Sigmoid colon (tissue), 7 donors: Measurements from ENCODE around the gene FPR1. TPM values are rescaled to one million over a fixed set of nuclear protein-coding genes. Genes with fewer than 3 reads are reported as not detected.
A peak's percentile ranks its signal among the peaks of the same experiment; 100 is the strongest.

Experiments
- DNase-seq: peaks from one replicate; pipeline ENCODE4 v3.0.0-alpha.2; 2019
- H3K27ac ChIP-seq, 4 donors: fragments of 200-600 bp; sonication (generic); one replicate each; pipeline ENCODE4 v1.5.1; 2016 to 2019; ENCODE audit warnings: mild to moderate bottlenecking in 1 of 4
- H3K27me3 ChIP-seq, 3 donors: fragments of 200-600 bp; sonication (generic); one replicate each; pipeline ENCODE4 v1.5.1; 2019; ENCODE audit warnings: mild to moderate bottlenecking in 1 of 3
- H3K36me3 ChIP-seq, 4 donors: fragments of 200-600 bp; sonication (generic); one replicate each; pipeline ENCODE4 v1.5.1; 2016 to 2019
- H3K4me1 ChIP-seq, 4 donors: fragments of 200-600 bp; sonication (generic); one replicate each; pipeline ENCODE4 v1.5.1; 2017 to 2019
- H3K4me3 ChIP-seq, 4 donors: fragments of 200-600 bp; sonication (generic); one replicate each; pipeline ENCODE4 v1.5.1; 2017 to 2019; ENCODE audit warnings: mild to moderate bottlenecking in 2 of 4, moderate library complexity in 1 of 4
- H3K9me3 ChIP-seq, 4 donors: fragments of 200-600 bp in 3 of 4; sonication (generic) in 3 of 4; one replicate each; pipeline versions ENCODE4 v1.5.1 to v1.6.1; 2013 to 2019
- EP300 ChIP-seq, 4 donors: sonication (generic); formaldehyde crosslinking; IDR thresholded peaks; one replicate each; pipeline ENCODE4 v1.6.1; 2017; ENCODE audit warnings: antibody characterized with exemption in 4 of 4
- POLR2A ChIP-seq, 2 donors: fragments of 450-650 bp; IDR thresholded peaks; one replicate each; pipeline ENCODE4 v1.6.1; 2016; ENCODE audit warnings: antibody characterized with exemption in 2 of 2, mild to moderate bottlenecking in 2 of 2, moderate library complexity in 2 of 2
- POLR2AphosphoS5 ChIP-seq, 4 donors: sonication (generic); formaldehyde crosslinking; IDR thresholded peaks; one replicate each; pipeline ENCODE4 v1.6.1; 2017; ENCODE audit warnings: antibody characterized with exemption in 4 of 4
- WGBS, 2 donors: extraction: QIAGEN DNeasy Blood & Tissue Kit; methylation state at CpG; one replicate each; pipeline ENCODE4 v1.1.7; 2013; 5-methylcytosine and 5-hydroxymethylcytosine counted together
- intact Hi-C: fragments of 100-400 bp; cut with DNase I; formaldehyde crosslinking; loops from one replicate; pipeline ENCODE4 v1.15.1; 2023
- polyA plus RNA-seq, 3 donors: library from polyadenylated mRNA; stranded (reverse); fragments of 200-250 nt; gene quantifications; one replicate each; pipeline ENCODE4 v1.2.3, GENCODE V29; 2013
- total RNA-seq, 4 donors: library from RNA; depleted of rRNA; stranded (reverse); fragments of >200 nt; gene quantifications; one replicate each; pipeline ENCODE4 v1.1.0, GENCODE V29; 2016
- TF ChIP-seq, protein P1 (sequence below), 4 experiments: fragments of 450-650 bp in 3 of 4; fragments of 200-600 bp in 1 of 4; IDR thresholded peaks; one replicate each; pipeline ENCODE4 v1.5.1; 2016 to 2019; ENCODE audit warnings: antibody characterized with exemption in 4 of 4, mild to moderate bottlenecking in 3 of 4, moderate library complexity in 2 of 4
- donor health status: healthy with polysubstance abuse.
- donor health status: Bipolar disorder and iron deficiency.
- donor health status: healthy.

The FPR1 gene
- total and polyA plus RNA-seq, 7 donors, result 1.2 to 15.9 (median 5.0) TPM

DNA sequence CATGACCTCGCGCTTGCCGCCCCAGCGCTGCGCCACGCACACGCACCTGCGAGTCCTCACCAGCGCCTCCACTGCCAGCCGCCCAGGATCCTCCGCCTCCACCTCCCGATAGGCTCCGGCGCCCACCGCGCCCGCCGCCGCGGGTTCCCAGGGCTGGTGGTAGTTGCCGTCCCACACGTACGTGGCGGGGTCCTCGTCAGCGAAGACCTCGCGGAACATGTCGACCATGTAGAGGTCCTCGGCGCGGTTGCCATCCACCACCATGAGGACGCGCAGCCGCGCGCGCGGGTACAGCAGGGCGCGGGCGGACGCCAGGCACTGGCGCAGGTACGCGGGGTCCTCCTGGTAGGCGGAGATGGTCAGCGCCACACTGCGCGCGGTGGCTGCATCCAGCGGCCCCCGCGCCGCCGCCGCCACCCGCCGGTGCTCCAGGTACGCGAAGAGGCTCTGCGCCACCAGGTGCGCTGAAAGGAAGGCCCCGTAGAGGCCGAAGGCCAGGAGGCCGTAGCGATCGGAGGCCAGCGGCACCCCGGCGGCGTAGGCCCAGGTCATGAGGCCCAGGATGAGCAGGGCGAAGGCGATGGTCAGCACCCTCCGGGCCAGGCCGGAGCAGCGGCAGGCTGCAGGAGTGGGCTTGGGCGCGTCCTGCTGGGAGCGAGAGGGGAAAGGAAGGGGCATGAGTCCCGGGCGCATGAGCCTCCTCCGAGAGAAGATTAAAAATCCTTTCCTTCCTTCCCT is 32.3 kb downstream of the FPR1 start:
- DNase-seq, result no peak
- Histone ChIP-seq H3K4me3 (peak overlapping the region in 3 of 4 donors; percentile 10 to 36 (median 31)), H3K27ac (no peak overlapping the region), H3K4me1 (peaks cover 0 to 11% (median 9%) of the 10 kb centered on the region in 4 donors), H3K9me3 (no peaks in the 10 kb centered on the region), H3K36me3 (no peaks in the 10 kb centered on the region), H3K27me3 (peaks cover 5 to 80% (median 47%) of the 10 kb centered on the region in 3 donors)
- TF ChIP-seq EP300 (IDR thresholded peaks at IDR 0.05) (no peak), POLR2AphosphoS5 (IDR thresholded peaks at IDR 0.05) (no peak), POLR2A (IDR thresholded peaks at IDR 0.05) (no peak)
- TF ChIP-seq, protein P1, sequence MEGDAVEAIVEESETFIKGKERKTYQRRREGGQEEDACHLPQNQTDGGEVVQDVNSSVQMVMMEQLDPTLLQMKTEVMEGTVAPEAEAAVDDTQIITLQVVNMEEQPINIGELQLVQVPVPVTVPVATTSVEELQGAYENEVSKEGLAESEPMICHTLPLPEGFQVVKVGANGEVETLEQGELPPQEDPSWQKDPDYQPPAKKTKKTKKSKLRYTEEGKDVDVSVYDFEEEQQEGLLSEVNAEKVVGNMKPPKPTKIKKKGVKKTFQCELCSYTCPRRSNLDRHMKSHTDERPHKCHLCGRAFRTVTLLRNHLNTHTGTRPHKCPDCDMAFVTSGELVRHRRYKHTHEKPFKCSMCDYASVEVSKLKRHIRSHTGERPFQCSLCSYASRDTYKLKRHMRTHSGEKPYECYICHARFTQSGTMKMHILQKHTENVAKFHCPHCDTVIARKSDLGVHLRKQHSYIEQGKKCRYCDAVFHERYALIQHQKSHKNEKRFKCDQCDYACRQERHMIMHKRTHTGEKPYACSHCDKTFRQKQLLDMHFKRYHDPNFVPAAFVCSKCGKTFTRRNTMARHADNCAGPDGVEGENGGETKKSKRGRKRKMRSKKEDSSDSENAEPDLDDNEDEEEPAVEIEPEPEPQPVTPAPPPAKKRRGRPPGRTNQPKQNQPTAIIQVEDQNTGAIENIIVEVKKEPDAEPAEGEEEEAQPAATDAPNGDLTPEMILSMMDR (IDR thresholded peaks at IDR 0.05), result no peak
- 7 to 31% methylated on average over 83 of the region's 83 CpGs for WGBS, 2 donors
- intact Hi-C loops, result no loop called here

DNA sequence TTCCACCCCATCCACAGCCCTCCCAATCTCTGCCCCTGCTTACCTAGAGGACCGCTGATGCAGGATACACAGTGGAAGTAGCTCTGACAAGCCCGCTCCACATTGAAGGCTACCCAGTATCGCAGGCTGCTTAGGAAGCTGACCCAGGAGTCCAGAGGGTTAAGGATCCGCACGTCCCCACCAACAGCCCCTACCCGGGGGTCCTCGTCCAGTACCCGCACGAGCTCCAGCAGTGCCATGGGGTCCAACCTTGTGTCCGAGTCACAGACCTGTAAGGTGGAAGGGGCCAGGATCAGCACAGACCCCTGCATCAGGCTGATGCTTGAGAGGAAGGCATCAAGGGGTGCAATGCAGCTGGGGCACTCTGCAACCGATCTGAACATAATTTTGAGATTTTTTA is 34.8 kb downstream of the FPR1 start:
- Histone ChIP-seq H3K4me3 (no peak overlapping the region), H3K4me1 (peaks cover 0 to 11% (median 9%) of the 10 kb centered on the region in 4 donors), H3K27me3 (peaks cover 5 to 55% (median 35%) of the 10 kb centered on the region in 3 donors), H3K27ac (no peak overlapping the region), H3K9me3 (no peaks in the 10 kb centered on the region), H3K36me3 (no peaks in the 10 kb centered on the region)
- no peak for DNase-seq
- TF ChIP-seq POLR2AphosphoS5 (IDR thresholded peaks at IDR 0.05) (no peak), EP300 (IDR thresholded peaks at IDR 0.05) (no peak), POLR2A (IDR thresholded peaks at IDR 0.05) (no peak)
- TF ChIP-seq, protein P1 (IDR thresholded peaks at IDR 0.05), result no peak
- 89 to 91% methylated on average over 11 of the region's 11 CpGs for WGBS, 2 donors
- intact Hi-C loops, result no loop called here

DNA sequence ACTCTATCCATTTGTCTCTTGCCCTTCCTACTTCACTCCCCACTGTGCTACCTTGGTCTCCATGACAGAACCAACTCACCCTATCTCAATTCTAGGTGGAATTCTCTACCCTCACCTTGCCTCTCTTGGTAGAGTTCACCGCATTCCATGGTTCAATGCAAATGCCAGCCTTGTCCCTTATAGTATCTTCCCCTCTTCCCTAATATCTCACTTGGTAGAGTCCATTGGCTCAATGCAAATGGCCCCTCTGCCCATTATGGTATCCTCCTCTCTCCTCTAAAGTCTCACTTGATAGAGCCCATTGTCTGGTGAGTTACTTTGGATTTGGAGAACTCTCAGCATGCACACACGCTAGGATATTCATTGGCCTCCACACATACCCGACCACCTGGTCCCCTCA is 35.8 kb downstream of the FPR1 start:
- Histone ChIP-seq H3K9me3 (no peaks in the 10 kb centered on the region), H3K27me3 (peaks cover 5 to 44% (median 24%) of the 10 kb centered on the region in 3 donors), H3K4me3 (no peak overlapping the region), H3K4me1 (peaks cover 0 to 11% (median 9%) of the 10 kb centered on the region in 4 donors), H3K36me3 (no peaks in the 10 kb centered on the region), H3K27ac (no peak overlapping the region)
- DNase-seq, result no peak
- intact Hi-C loops, result no loop called here
- TF ChIP-seq EP300 (IDR thresholded peaks at IDR 0.05) (no peak), POLR2AphosphoS5 (IDR thresholded peaks at IDR 0.05) (no peak), POLR2A (IDR thresholded peaks at IDR 0.05) (no peak)
- TF ChIP-seq, protein P1 (IDR thresholded peaks at IDR 0.05), result no peak
- WGBS, 2 donors, result 81 to 91% methylated on average over 3 of the region's 3 CpGs

DNA sequence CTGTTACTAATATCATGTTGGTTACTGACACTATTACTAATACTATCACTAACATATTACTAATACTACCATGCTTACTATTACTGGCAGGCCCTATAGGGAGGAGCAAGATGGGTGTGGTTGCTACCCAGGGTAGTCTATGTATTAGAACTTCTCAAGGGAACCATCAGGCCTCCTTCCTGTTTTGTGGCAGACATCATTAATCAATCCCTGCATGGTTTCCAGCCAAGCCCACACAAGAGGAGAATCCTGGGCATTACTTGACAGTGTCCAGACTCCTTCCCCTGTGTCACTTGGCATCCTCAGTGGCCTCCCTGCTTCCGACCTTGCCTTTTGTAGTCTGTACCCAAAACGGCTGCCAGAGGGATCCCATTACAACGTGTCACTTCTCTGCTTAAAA is 36.8 kb downstream of the FPR1 start:
- H3K27me3 ChIP-seq, result peaks cover 5 to 34% (median 16%) of the 10 kb centered on the region in 3 donors
- peaks cover 0 to 10% (median 8%) of the 10 kb centered on the region in 4 donors for H3K4me1 ChIP-seq
- H3K4me3 ChIP-seq, result no peak overlapping the region
- H3K9me3 ChIP-seq, result no peaks in the 10 kb centered on the region
- WGBS, 2 donors, result 71 to 76% methylated on average over 3 of the region's 3 CpGs
- intact Hi-C loops, result no loop called here
- no peak for DNase-seq
- TF ChIP-seq, protein P1 (IDR thresholded peaks at IDR 0.05), result no peak
- no peak for TF ChIP-seq POLR2AphosphoS5 (IDR thresholded peaks at IDR 0.05)
- no peak for TF ChIP-seq POLR2A (IDR thresholded peaks at IDR 0.05)
- TF ChIP-seq EP300 (IDR thresholded peaks at IDR 0.05), result no peak
- no peak overlapping the region for H3K27ac ChIP-seq
- H3K36me3 ChIP-seq, result no peaks in the 10 kb centered on the region
